HCT116 (cell line): ENCODE results near the gene DOCK9. TPM values are rescaled to one million over a fixed set of nuclear protein-coding genes. Genes with fewer than 3 reads are reported as not detected.

Experiments
- ATAC-seq: fragments of 200-7000 bp; cut with Tn5 transposase; 2 replicates; pipeline ENCODE4 v1.9.1; 2020; ENCODE audit warnings: mild to moderate bottlenecking, moderate library complexity
- BruUV-seq: library from RNA; stranded (reverse); fragments of 400-500 nt; replicated peaks from 2 replicates; lab custom pipeline; 2021; lab: Mats Ljungman, UMichigan
- CTCF ChIA-PET: fragments of 300-600 bp; sonication (Branson Sonifier 250); formaldehyde crosslinking; loops from one replicate; lab custom pipeline; 2021; ENCODE audit warnings: antibody characterized with exemption; lab: Charles Lee
- POLR2A ChIA-PET: fragments of 300-600, 350-600 bp; sonication (Branson Sonifier 250); formaldehyde crosslinking; loops from one replicate; lab custom pipeline; 2021; ENCODE audit warnings: antibody characterized with exemption; lab: Charles Lee
- RAD21 ChIA-PET, 2 experiments: fragments of 300-600 bp; sonication (Branson Sonifier 250); formaldehyde crosslinking; loops; one replicate each; lab custom pipeline; 2023; ENCODE audit warnings: low total read pairs in 2 of 2; ENCODE audit not compliant: uncharacterized antibody in 2 of 2, unreplicated experiment in 2 of 2, low non-redundant PET in 1 of 2; lab: Charles Lee
- DNase-seq: peaks from one replicate; pipeline ENCODE4 v3.0.0-alpha.2; 2010; ENCODE audit warnings: low read depth, low spot score
- H2AFZ ChIP-seq: fragments of 200-600 bp; shearing (Covaris generic), sonication (generic); 2 replicates; pipeline ENCODE4 v1.6.1; 2017; ENCODE audit warnings: low read depth, mixed run types, mixed read lengths, antibody characterized with exemption, low read length; ENCODE audit not compliant: poor library complexity, severe bottlenecking
- H3K27ac ChIP-seq: 2 replicates; pipeline ENCODE4 v1.5.1; 2012; ENCODE audit warnings: low read depth, low read length
- H3K27me3 ChIP-seq: fragments of 200-600 bp; sonication (generic); 2 replicates; pipeline ENCODE4 v1.6.1; 2016; ENCODE audit warnings: mixed run types, low read length, mixed read lengths; ENCODE audit not compliant: insufficient read depth
- H3K36me3 ChIP-seq, 2 experiments: fragments of 200-500 bp in 1 of 2; fragments of 200-600 bp in 1 of 2; sonication (Bioruptor generic) in 1 of 2; sonication (generic) in 1 of 2; 2 replicates each; pipeline versions ENCODE4 v1.5.1 to v1.6.1; 2014 to 2016; ENCODE audit warnings: low read length in 2 of 2, inconsistent platforms in 1 of 2, mixed read lengths in 1 of 2, mixed run types in 1 of 2; ENCODE audit not compliant: insufficient read depth in 2 of 2, control insufficient read depth in 1 of 2
- H3K4me1 ChIP-seq, 2 experiments: fragments of 200-600 bp in 1 of 2; sonication (generic) in 1 of 2; 2 replicates each; pipeline versions ENCODE4 v1.5.1 to v1.6.1; 2012 to 2017; ENCODE audit warnings: low read length in 2 of 2, inconsistent platforms in 1 of 2, mild to moderate bottlenecking in 1 of 2, mixed read lengths in 1 of 2, mixed run types in 1 of 2, moderate library complexity in 1 of 2; ENCODE audit not compliant: insufficient read depth in 2 of 2, control insufficient read depth in 1 of 2
- H3K4me2 ChIP-seq: fragments of 200-600 bp; sonication (generic); 2 replicates; pipeline ENCODE4 v1.6.1; 2017; ENCODE audit warnings: mixed run types, low read length, mixed read lengths
- H3K4me3 ChIP-seq, 2 experiments: fragments of 200-600 bp in 1 of 2; sonication (generic) in 1 of 2; replicated peaks in 1 of 2; 2 replicates each; pipeline ENCODE4 v1.5.1; 2011 to 2016; ENCODE audit warnings: low read length in 2 of 2, control low read depth in 1 of 2, low read depth in 1 of 2, mild to moderate bottlenecking in 1 of 2, mixed read lengths in 1 of 2, mixed run types in 1 of 2
- H3K79me2 ChIP-seq: fragments of 200-600 bp; sonication (generic); 2 replicates; pipeline ENCODE4 v1.6.1; 2017; ENCODE audit warnings: mild to moderate bottlenecking, mixed run types, low read length, moderate library complexity, mixed read lengths; ENCODE audit not compliant: insufficient read depth
- H3K9ac ChIP-seq: fragments of 200-600 bp; sonication (generic); 2 replicates; pipeline ENCODE4 v1.6.1; 2016; ENCODE audit warnings: low read length, mixed read lengths
- H3K9me2 ChIP-seq: fragments of 200-600 bp; sonication (generic), shearing (Covaris generic); 2 replicates; pipeline ENCODE4 v1.6.1; 2017; ENCODE audit warnings: mixed run types, mild to moderate bottlenecking, moderate library complexity; ENCODE audit not compliant: insufficient read depth
- H3K9me3 ChIP-seq, 2 experiments: fragments of 200-500 bp in 1 of 2; fragments of 200-600 bp in 1 of 2; sonication (Bioruptor generic) in 1 of 2; sonication (generic) in 1 of 2; 2 replicates each; pipeline ENCODE4 v1.6.1; 2014 to 2017; ENCODE audit warnings: low read length in 2 of 2, mixed read lengths in 2 of 2, inconsistent platforms in 1 of 2, low read depth in 1 of 2, mild to moderate bottlenecking in 1 of 2, mixed run types in 1 of 2, moderate library complexity in 1 of 2; ENCODE audit not compliant: control insufficient read depth in 1 of 2, insufficient read depth in 1 of 2
- H4K20me1 ChIP-seq: fragments of 200-600 bp; sonication (generic), shearing (Covaris generic); 2 replicates; pipeline ENCODE4 v1.6.1; 2017; ENCODE audit warnings: mixed run types, mild to moderate bottlenecking, moderate library complexity; ENCODE audit not compliant: insufficient read depth
- CBX3 ChIP-seq: IDR thresholded peaks from 2 replicates; pipeline ENCODE4 v1.6.1; 2012; ENCODE audit warnings: low read depth
- CEBPB ChIP-seq: IDR thresholded peaks from 2 replicates; pipeline ENCODE4 v1.6.1; 2012; ENCODE audit warnings: low read depth
- EGR1 ChIP-seq: IDR thresholded peaks from 2 replicates; pipeline ENCODE4 v1.6.1; 2012; ENCODE audit warnings: low read depth
- ELF1 ChIP-seq: IDR thresholded peaks from 2 replicates; pipeline ENCODE4 v1.6.1; 2012; ENCODE audit warnings: low read depth, borderline replicate concordance
- EZH2 ChIP-seq: fragments of 200-600 bp; sonication (generic); IDR thresholded peaks from 2 replicates; pipeline ENCODE4 v1.6.1; 2017; ENCODE audit warnings: antibody characterized with exemption, mixed run types
- EZH2phosphoT487 ChIP-seq: fragments of 200-600 bp; IDR thresholded peaks from 2 replicates; pipeline ENCODE4 v1.6.1; 2018; ENCODE audit warnings: antibody characterized with exemption, borderline replicate concordance
- FOSL1 ChIP-seq: IDR thresholded peaks from 2 replicates; pipeline ENCODE4 v1.6.1; 2012; ENCODE audit warnings: low read depth
- JUND ChIP-seq: IDR thresholded peaks from 2 replicates; pipeline ENCODE4 v1.6.1; 2012
- POLR2A ChIP-seq: IDR thresholded peaks from 2 replicates; pipeline ENCODE4 v1.7.0; 2011; ENCODE audit warnings: borderline replicate concordance; ENCODE audit not compliant: insufficient read depth, insufficient read length; ENCODE audit errors: extremely low read depth
- POLR2AphosphoS5 ChIP-seq: IDR thresholded peaks from 2 replicates; pipeline ENCODE4 v1.6.1; 2011; ENCODE audit warnings: mild to moderate bottlenecking, low read depth, low read length, moderate library complexity
- SIN3A ChIP-seq: IDR thresholded peaks from 2 replicates; pipeline ENCODE4 v1.6.1; 2012; ENCODE audit warnings: low read depth
- SP1 ChIP-seq: IDR thresholded peaks from 2 replicates; pipeline ENCODE4 v1.6.1; 2012; ENCODE audit warnings: low read depth
- TCF7L2 ChIP-seq: IDR thresholded peaks from 2 replicates; pipeline ENCODE4 v1.7.0; 2011; ENCODE audit warnings: borderline replicate concordance, inconsistent platforms; ENCODE audit not compliant: insufficient read depth, insufficient read length; ENCODE audit errors: extremely low read depth
- YY1 ChIP-seq: IDR thresholded peaks from 2 replicates; pipeline ENCODE4 v1.6.1; 2011; ENCODE audit warnings: low read length, low read depth, moderate library complexity, mild to moderate bottlenecking; ENCODE audit not compliant: insufficient replicate concordance; ENCODE audit errors: extremely low read depth
- ZFX ChIP-seq: fragments of 450-650 bp; IDR thresholded peaks from 2 replicates; pipeline ENCODE4 v1.6.1; 2017
- ZNF274 ChIP-seq: fragments of 200-500 bp; sonication (Bioruptor generic); IDR thresholded peaks from 2 replicates; pipeline ENCODE4 v1.6.1; 2014; ENCODE audit warnings: mild to moderate bottlenecking, low read depth, low read length, inconsistent platforms
- intact Hi-C: fragments of 100-400 bp; cut with micrococcal nuclease; formaldehyde crosslinking; loops from 2 replicates; pipeline ENCODE4 v1.10.0; 2022
- total RNA-seq: library from RNA; stranded (reverse); gene quantifications from one replicate; pipeline ENCODE4 v1.2.1, GENCODE V29; 2021; ENCODE audit not compliant: unreplicated experiment
- TF ChIP-seq, protein P1 (sequence below): IDR thresholded peaks from 2 replicates; pipeline ENCODE4 v1.6.1; 2012
- TF ChIP-seq, protein P2 (sequence below): IDR thresholded peaks from 2 replicates; pipeline ENCODE4 v1.6.1; 2012
- TF ChIP-seq, protein P3 (sequence below): IDR thresholded peaks from 2 replicates; pipeline ENCODE4 v1.6.1; 2012; ENCODE audit warnings: low read depth
- TF ChIP-seq, protein P4 (sequence below): IDR thresholded peaks from 2 replicates; pipeline ENCODE4 v1.6.1; 2011; ENCODE audit warnings: mild to moderate bottlenecking, low read length, moderate library complexity; ENCODE audit not compliant: insufficient replicate concordance; ENCODE audit errors: extremely low read depth
- TF ChIP-seq, protein P5 (sequence below), 3 experiments: fragments of 200-600 bp in 1 of 3; sonication (generic) in 1 of 3; IDR thresholded peaks in 2 of 3; conservative IDR thresholded peaks in 1 of 3; 2 replicates each; pipeline ENCODE4 v1.5.1; 2012 to 2017; ENCODE audit warnings: low read depth in 2 of 3, low read length in 2 of 3, antibody characterized with exemption in 1 of 3, borderline replicate concordance in 1 of 3, control low read depth in 1 of 3, mild to moderate bottlenecking in 1 of 3, mixed read lengths in 1 of 3, mixed run types in 1 of 3, moderate library complexity in 1 of 3; ENCODE audit not compliant: insufficient read depth in 1 of 3

The DOCK9 gene
- total RNA-seq, 1 experiment from 2014 or later: 58.8 TPM

DNA sequence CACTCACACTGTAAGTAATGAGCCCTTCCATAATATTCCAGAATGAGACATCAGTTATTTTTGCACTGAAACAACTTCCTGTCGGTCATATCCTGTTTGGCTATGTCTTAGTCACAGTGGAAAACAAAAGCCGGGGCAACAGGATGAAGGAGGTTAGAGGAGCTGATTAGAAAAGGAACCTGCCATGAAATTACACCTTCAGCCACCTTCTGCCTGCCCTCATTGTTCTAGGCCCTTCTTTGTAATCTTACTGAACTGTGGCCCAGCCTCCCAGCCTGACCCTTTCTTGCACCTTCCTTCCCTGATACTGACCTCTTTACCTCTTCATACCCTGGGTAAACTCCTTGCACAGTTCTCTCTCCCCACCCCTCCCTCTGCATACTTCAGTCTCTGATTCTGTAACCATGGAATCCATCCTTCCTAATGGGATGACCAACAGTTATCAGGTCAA is 67.3 kb downstream of the DOCK9 start:
- CTCF ChIA-PET: no interaction called here
- BruUV-seq: no TSS peak
- TF ChIP-seq CEBPB (no peak), EGR1 (no peak), TCF7L2 (no peak), SP1 (peak; percentile 52; the same call in 1 of the 2 replicates), EZH2phosphoT487 (no peak), CBX3 (no peak), YY1 (no peak), SIN3A (no peak), ZNF274 (no peak), POLR2A (no peak), FOSL1 (peak; percentile 34; the same call in 1 of the 2 replicates), POLR2AphosphoS5 (no peak), ZFX (no peak), ELF1 (no peak), JUND (peak; percentile 22; the same call in 1 of the 2 replicates), EZH2 (no peak)
- TF ChIP-seq, protein P1, sequence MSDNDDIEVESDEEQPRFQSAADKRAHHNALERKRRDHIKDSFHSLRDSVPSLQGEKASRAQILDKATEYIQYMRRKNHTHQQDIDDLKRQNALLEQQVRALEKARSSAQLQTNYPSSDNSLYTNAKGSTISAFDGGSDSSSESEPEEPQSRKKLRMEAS: no peak
- TF ChIP-seq, protein P2, sequence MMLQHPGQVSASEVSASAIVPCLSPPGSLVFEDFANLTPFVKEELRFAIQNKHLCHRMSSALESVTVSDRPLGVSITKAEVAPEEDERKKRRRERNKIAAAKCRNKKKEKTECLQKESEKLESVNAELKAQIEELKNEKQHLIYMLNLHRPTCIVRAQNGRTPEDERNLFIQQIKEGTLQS: no peak
- TF ChIP-seq, protein P3, sequence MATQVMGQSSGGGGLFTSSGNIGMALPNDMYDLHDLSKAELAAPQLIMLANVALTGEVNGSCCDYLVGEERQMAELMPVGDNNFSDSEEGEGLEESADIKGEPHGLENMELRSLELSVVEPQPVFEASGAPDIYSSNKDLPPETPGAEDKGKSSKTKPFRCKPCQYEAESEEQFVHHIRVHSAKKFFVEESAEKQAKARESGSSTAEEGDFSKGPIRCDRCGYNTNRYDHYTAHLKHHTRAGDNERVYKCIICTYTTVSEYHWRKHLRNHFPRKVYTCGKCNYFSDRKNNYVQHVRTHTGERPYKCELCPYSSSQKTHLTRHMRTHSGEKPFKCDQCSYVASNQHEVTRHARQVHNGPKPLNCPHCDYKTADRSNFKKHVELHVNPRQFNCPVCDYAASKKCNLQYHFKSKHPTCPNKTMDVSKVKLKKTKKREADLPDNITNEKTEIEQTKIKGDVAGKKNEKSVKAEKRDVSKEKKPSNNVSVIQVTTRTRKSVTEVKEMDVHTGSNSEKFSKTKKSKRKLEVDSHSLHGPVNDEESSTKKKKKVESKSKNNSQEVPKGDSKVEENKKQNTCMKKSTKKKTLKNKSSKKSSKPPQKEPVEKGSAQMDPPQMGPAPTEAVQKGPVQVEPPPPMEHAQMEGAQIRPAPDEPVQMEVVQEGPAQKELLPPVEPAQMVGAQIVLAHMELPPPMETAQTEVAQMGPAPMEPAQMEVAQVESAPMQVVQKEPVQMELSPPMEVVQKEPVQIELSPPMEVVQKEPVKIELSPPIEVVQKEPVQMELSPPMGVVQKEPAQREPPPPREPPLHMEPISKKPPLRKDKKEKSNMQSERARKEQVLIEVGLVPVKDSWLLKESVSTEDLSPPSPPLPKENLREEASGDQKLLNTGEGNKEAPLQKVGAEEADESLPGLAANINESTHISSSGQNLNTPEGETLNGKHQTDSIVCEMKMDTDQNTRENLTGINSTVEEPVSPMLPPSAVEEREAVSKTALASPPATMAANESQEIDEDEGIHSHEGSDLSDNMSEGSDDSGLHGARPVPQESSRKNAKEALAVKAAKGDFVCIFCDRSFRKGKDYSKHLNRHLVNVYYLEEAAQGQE: no peak
- TF ChIP-seq, protein P4, sequence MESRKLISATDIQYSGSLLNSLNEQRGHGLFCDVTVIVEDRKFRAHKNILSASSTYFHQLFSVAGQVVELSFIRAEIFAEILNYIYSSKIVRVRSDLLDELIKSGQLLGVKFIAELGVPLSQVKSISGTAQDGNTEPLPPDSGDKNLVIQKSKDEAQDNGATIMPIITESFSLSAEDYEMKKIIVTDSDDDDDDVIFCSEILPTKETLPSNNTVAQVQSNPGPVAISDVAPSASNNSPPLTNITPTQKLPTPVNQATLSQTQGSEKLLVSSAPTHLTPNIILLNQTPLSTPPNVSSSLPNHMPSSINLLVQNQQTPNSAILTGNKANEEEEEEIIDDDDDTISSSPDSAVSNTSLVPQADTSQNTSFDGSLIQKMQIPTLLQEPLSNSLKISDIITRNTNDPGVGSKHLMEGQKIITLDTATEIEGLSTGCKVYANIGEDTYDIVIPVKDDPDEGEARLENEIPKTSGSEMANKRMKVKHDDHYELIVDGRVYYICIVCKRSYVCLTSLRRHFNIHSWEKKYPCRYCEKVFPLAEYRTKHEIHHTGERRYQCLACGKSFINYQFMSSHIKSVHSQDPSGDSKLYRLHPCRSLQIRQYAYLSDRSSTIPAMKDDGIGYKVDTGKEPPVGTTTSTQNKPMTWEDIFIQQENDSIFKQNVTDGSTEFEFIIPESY: no peak
- TF ChIP-seq, protein P5, sequence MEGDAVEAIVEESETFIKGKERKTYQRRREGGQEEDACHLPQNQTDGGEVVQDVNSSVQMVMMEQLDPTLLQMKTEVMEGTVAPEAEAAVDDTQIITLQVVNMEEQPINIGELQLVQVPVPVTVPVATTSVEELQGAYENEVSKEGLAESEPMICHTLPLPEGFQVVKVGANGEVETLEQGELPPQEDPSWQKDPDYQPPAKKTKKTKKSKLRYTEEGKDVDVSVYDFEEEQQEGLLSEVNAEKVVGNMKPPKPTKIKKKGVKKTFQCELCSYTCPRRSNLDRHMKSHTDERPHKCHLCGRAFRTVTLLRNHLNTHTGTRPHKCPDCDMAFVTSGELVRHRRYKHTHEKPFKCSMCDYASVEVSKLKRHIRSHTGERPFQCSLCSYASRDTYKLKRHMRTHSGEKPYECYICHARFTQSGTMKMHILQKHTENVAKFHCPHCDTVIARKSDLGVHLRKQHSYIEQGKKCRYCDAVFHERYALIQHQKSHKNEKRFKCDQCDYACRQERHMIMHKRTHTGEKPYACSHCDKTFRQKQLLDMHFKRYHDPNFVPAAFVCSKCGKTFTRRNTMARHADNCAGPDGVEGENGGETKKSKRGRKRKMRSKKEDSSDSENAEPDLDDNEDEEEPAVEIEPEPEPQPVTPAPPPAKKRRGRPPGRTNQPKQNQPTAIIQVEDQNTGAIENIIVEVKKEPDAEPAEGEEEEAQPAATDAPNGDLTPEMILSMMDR (IDR thresholded peaks at IDR 0.05 in 2 of 3, conservative IDR thresholded peaks at IDR 0.05 in 1 of 3; ENCODE audit: borderline replicate concordance in 1 of 3, insufficient read depth in 1 of 3, low read depth in 2 of 3, low read length in 2 of 3): no peak

More for the DNA sequence above, 67.3 kb downstream of the DOCK9 start:
- Histone ChIP-seq H3K9me3 (no peaks in the 10 kb centered on the region), H3K4me3 (no peak overlapping the region), H4K20me1 (no peaks in the 10 kb centered on the region), H3K27ac (no peak overlapping the region), H3K9me2 (no peaks in the 10 kb centered on the region), H3K79me2 (no peaks in the 10 kb centered on the region), H3K4me1 (peaks cover 4 to 25% of the 10 kb centered on the region in 2 experiments; a peak in 2 of 4 replicates), H3K9ac (peak overlapping the region; percentile 18; the same call in 1 of the 2 replicates), H3K27me3 (no peaks in the 10 kb centered on the region), H2AFZ (no peak overlapping the region), H3K4me2 (peak overlapping the region; percentile 61), H3K36me3 (0 out of 4 replicates have a peak, but pooled peaks cover 0 to 4% of the 10 kb centered on the region in 2 experiments)
- DNase-seq (peak; percentile 15), ATAC-seq (peak; percentile 70)
- ChIA-PET RAD21 (no interaction called here), POLR2A (no interaction called here)
- intact Hi-C loops: no loop called here
